Panc1 (cell line): ENCODE measurements around the gene MAPKAPK3. TPM values are rescaled to one million over a fixed set of nuclear protein-coding genes. Genes with fewer than 3 reads are reported as not detected.

Source experiments
- ATAC-seq: fragments of 200-7000 bp; cut with Tn5 transposase; 2 replicates; pipeline ENCODE4 v1.9.1; 2020; ENCODE audit warnings: mild to moderate bottlenecking, moderate library complexity
- BruUV-seq: library from RNA; stranded (reverse); fragments of 400-500 nt; replicated peaks from 2 replicates; lab custom pipeline; 2021; lab: Mats Ljungman, UMichigan
- CTCF ChIA-PET: fragments of 300-600 bp; sonication (Branson Sonifier 250); formaldehyde crosslinking; loops from one replicate; lab custom pipeline; 2022; ENCODE audit warnings: antibody characterized with exemption; lab: Charles Lee
- POLR2A ChIA-PET: fragments of 300-600 bp; sonication (Branson Sonifier 250); formaldehyde crosslinking; loops from one replicate; lab custom pipeline; 2022; ENCODE audit warnings: antibody characterized with exemption; lab: Charles Lee
- DNase-seq: peaks from one replicate; pipeline ENCODE4 v3.0.0-alpha.2; 2010; ENCODE audit warnings: low read depth, low spot score
- H3K27ac ChIP-seq: 2 replicates; pipeline ENCODE4 v1.5.1; 2011; ENCODE audit warnings: mild to moderate bottlenecking, low read length, inconsistent platforms
- H3K27me3 ChIP-seq: fragments of 200-500 bp; sonication (Bioruptor generic); 2 replicates; pipeline ENCODE4 v1.6.0; 2014; ENCODE audit warnings: low read length, inconsistent platforms; ENCODE audit not compliant: control insufficient read depth, insufficient read depth
- H3K36me3 ChIP-seq: fragments of 200-500 bp; sonication (Bioruptor generic); 2 replicates; pipeline ENCODE4 v1.5.1; 2014; ENCODE audit warnings: inconsistent platforms, mild to moderate bottlenecking, low read length, moderate library complexity; ENCODE audit not compliant: control insufficient read depth, insufficient read depth
- H3K4me1 ChIP-seq: 2 replicates; pipeline ENCODE4 v1.5.1; 2011; ENCODE audit warnings: inconsistent platforms, mild to moderate bottlenecking, low read length, moderate library complexity; ENCODE audit not compliant: control insufficient read depth, insufficient read depth
- H3K4me3 ChIP-seq, 2 experiments: 2 replicates each; pipeline ENCODE4 v1.5.1; 2011 to 2012; ENCODE audit warnings: low read depth in 2 of 2, low read length in 2 of 2, mild to moderate bottlenecking in 2 of 2, inconsistent platforms in 1 of 2, moderate library complexity in 1 of 2
- H3K9me3 ChIP-seq: fragments of 200-500 bp; sonication (Bioruptor generic); 2 replicates; pipeline ENCODE4 v1.5.1; 2014; ENCODE audit warnings: low read depth, mild to moderate bottlenecking, inconsistent platforms, low read length, moderate library complexity; ENCODE audit not compliant: control insufficient read depth, insufficient read depth
- POLR2AphosphoS5 ChIP-seq: IDR thresholded peaks from 2 replicates; pipeline ENCODE4 v1.6.1; 2012; ENCODE audit warnings: mild to moderate bottlenecking, low read depth, low read length, moderate library complexity
- SIN3A ChIP-seq: IDR thresholded peaks from 2 replicates; pipeline ENCODE4 v1.6.1; 2012; ENCODE audit warnings: low read depth, mild to moderate bottlenecking, low read length, moderate library complexity, borderline replicate concordance; ENCODE audit not compliant: insufficient read depth
- TCF7L2 ChIP-seq: IDR thresholded peaks from 2 replicates; pipeline ENCODE4 v1.6.1; 2011; ENCODE audit warnings: mild to moderate bottlenecking, low read depth, low read length, inconsistent platforms
- in situ Hi-C: cut with HindIII; loops from 2 replicates; pipeline ENCODE4 v1.10.0; 2016; ENCODE audit warnings: low sequenced_read_pairs, low pct_unique_long_range_greater_than_20kb
- intact Hi-C: fragments of 100-400 bp; cut with micrococcal nuclease; formaldehyde crosslinking; loops from one replicate; pipeline ENCODE4 v1.10.0; 2022; ENCODE audit not compliant: unreplicated experiment
- total RNA-seq: library from RNA; stranded (reverse); gene quantifications from one replicate; pipeline ENCODE4 v1.2.1, GENCODE V29; 2021; ENCODE audit not compliant: unreplicated experiment
- TF ChIP-seq, protein P1 (sequence below): fragments of 450-650 bp; IDR thresholded peaks from 2 replicates; pipeline ENCODE4 v1.5.1; 2017; ENCODE audit warnings: mild to moderate bottlenecking
- TF ChIP-seq, protein P2 (sequence below), 2 experiments: IDR thresholded peaks; 2 replicates each; pipeline ENCODE4 v1.6.1; 2011 to 2012; ENCODE audit warnings: low read depth in 2 of 2, control low read depth in 1 of 2, low read length in 1 of 2, mild to moderate bottlenecking in 1 of 2, moderate library complexity in 1 of 2; ENCODE audit not compliant: insufficient read depth in 1 of 2

MAPKAPK3 gene
- total RNA-seq, 1 experiment from 2014 or later, result 14.8 TPM

GRCh38 chr3:50617911-50618481, 1.0 kb downstream of the MAPKAPK3 start:
- Histone ChIP-seq H3K4me1 (no peaks in the 10 kb centered on the region; the same call in 1 of the 2 replicates), H3K4me3 (peak overlapping the region; percentile 59 to 75), H3K36me3 (no peaks in the 10 kb centered on the region), H3K9me3 (no peaks in the 10 kb centered on the region), H3K27ac (no peak overlapping the region), H3K27me3 (no peaks in the 10 kb centered on the region)
- no peak for ATAC-seq
- BruUV-seq, result no TSS peak
- no peak for TF ChIP-seq SIN3A
- ChIA-PET CTCF (no interaction called here), POLR2A (no interaction called here)
- in situ Hi-C loops (no loop called here), intact Hi-C loops (loop anchor here (2.0 to 5.0 kb wide), 2 partner anchors 34 to 755 kb away; no protein-coding TSS in a partner anchor)
- DNase-seq, result no peak

- no TSS peak for BruUV-seq
- ATAC-seq (no peak), DNase-seq (no peak)
- intact Hi-C loops, result no loop called here
- no peaks in the 10 kb centered on the region for H3K36me3 ChIP-seq
- CTCF ChIA-PET, result interaction anchor here (2.1 kb wide), 1 partner anchor 32 kb away, joined by 5 read pairs; no protein-coding TSS in a partner anchor
- no peak overlapping the region for H3K4me3 ChIP-seq
- in situ Hi-C loops, result no loop called here
- no peaks in the 10 kb centered on the region for H3K9me3 ChIP-seq
- no peak overlapping the region for H3K27ac ChIP-seq
- no peaks in the 10 kb centered on the region; the same call in 1 of the 2 replicates for H3K4me1 ChIP-seq
- no peaks in the 10 kb centered on the region for H3K27me3 ChIP-seq
- TF ChIP-seq POLR2AphosphoS5, result no peak
- POLR2A ChIA-PET, result no interaction called here
Observed at GRCh38 chr3:50620420-50620819, 3.5 kb downstream of the MAPKAPK3 start.

GRCh38 chr3:50620820-50621219, 3.9 kb downstream of the MAPKAPK3 start:
- ChIA-PET CTCF (no interaction called here), POLR2A (no interaction called here)
- Histone ChIP-seq H3K36me3 (no peaks in the 10 kb centered on the region), H3K27ac (no peak overlapping the region), H3K9me3 (no peaks in the 10 kb centered on the region), H3K4me1 (no peaks in the 10 kb centered on the region; the same call in 1 of the 2 replicates), H3K4me3 (no peak overlapping the region), H3K27me3 (no peaks in the 10 kb centered on the region)
- no peak for ATAC-seq
- intact Hi-C loops (no loop called here), in situ Hi-C loops (no loop called here)
- no TSS peak for BruUV-seq
- no peak for DNase-seq
- no peak for TF ChIP-seq POLR2AphosphoS5
- no peak for TF ChIP-seq SIN3A
- TF ChIP-seq, protein P1, sequence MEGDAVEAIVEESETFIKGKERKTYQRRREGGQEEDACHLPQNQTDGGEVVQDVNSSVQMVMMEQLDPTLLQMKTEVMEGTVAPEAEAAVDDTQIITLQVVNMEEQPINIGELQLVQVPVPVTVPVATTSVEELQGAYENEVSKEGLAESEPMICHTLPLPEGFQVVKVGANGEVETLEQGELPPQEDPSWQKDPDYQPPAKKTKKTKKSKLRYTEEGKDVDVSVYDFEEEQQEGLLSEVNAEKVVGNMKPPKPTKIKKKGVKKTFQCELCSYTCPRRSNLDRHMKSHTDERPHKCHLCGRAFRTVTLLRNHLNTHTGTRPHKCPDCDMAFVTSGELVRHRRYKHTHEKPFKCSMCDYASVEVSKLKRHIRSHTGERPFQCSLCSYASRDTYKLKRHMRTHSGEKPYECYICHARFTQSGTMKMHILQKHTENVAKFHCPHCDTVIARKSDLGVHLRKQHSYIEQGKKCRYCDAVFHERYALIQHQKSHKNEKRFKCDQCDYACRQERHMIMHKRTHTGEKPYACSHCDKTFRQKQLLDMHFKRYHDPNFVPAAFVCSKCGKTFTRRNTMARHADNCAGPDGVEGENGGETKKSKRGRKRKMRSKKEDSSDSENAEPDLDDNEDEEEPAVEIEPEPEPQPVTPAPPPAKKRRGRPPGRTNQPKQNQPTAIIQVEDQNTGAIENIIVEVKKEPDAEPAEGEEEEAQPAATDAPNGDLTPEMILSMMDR, result no peak
- TF ChIP-seq TCF7L2, result no peak
- TF ChIP-seq, protein P2, sequence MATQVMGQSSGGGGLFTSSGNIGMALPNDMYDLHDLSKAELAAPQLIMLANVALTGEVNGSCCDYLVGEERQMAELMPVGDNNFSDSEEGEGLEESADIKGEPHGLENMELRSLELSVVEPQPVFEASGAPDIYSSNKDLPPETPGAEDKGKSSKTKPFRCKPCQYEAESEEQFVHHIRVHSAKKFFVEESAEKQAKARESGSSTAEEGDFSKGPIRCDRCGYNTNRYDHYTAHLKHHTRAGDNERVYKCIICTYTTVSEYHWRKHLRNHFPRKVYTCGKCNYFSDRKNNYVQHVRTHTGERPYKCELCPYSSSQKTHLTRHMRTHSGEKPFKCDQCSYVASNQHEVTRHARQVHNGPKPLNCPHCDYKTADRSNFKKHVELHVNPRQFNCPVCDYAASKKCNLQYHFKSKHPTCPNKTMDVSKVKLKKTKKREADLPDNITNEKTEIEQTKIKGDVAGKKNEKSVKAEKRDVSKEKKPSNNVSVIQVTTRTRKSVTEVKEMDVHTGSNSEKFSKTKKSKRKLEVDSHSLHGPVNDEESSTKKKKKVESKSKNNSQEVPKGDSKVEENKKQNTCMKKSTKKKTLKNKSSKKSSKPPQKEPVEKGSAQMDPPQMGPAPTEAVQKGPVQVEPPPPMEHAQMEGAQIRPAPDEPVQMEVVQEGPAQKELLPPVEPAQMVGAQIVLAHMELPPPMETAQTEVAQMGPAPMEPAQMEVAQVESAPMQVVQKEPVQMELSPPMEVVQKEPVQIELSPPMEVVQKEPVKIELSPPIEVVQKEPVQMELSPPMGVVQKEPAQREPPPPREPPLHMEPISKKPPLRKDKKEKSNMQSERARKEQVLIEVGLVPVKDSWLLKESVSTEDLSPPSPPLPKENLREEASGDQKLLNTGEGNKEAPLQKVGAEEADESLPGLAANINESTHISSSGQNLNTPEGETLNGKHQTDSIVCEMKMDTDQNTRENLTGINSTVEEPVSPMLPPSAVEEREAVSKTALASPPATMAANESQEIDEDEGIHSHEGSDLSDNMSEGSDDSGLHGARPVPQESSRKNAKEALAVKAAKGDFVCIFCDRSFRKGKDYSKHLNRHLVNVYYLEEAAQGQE (IDR thresholded peaks at IDR 0.05; ENCODE audit: insufficient read depth in 1 of 2, low read depth in 2 of 2, low read length in 1 of 2), result no peak
